Type B pancreatic cell (in vitro differentiated cells): Measurements from ENCODE around the gene ESYT1. TPM values are rescaled to one million over a fixed set of nuclear protein-coding genes. Genes with fewer than 3 reads are reported as not detected.

Experiments used
- DNase-seq: peaks from one replicate; pipeline ENCODE4 v3.0.0; 2021; ENCODE audit warnings: mixed read lengths; ENCODE audit not compliant: unreplicated experiment; ENCODE audit errors: extremely low spot score
- H3K27ac Mint-ChIP-seq: 2 replicates; pipeline ENCODE4 v1.8.0; 2021; ENCODE audit warnings: mild to moderate bottlenecking, mixed read lengths
- H3K27me3 Mint-ChIP-seq: 2 replicates; pipeline ENCODE4 v1.8.0; 2021; ENCODE audit warnings: mixed read lengths
- H3K36me3 Mint-ChIP-seq: 2 replicates; pipeline ENCODE4 v1.8.0; 2021; ENCODE audit warnings: mixed read lengths
- H3K4me1 Mint-ChIP-seq: one replicate; pipeline ENCODE4 v1.8.0; 2021; ENCODE audit warnings: mixed read lengths; ENCODE audit not compliant: unreplicated experiment
- H3K4me3 Mint-ChIP-seq: 2 replicates; pipeline ENCODE4 v1.8.0; 2021; ENCODE audit warnings: mild to moderate bottlenecking, mixed read lengths
- H3K9me3 Mint-ChIP-seq: 2 replicates; pipeline ENCODE4 v1.8.0; 2021; ENCODE audit warnings: mixed read lengths
- CTCF ChIP-seq: fragments of 200-600 bp; sonication (generic); conservative IDR thresholded peaks from 2 replicates; pipeline ENCODE4 v1.5.0; 2021; ENCODE audit warnings: antibody characterized with exemption, mild to moderate bottlenecking
- total RNA-seq: library from RNA; stranded (reverse); gene quantifications from 2 replicates; pipeline ENCODE4 v1.2.1, GENCODE V29; 2021; ENCODE audit warnings: low replicate concordance

ESYT1 gene
- total RNA-seq, 1 donor from 2014 or later, result 96.3 TPM

- no peak for TF ChIP-seq CTCF
- Mint-ChIP-seq H3K4me3 (peak overlapping the region; percentile 86), H3K9me3 (no peaks in the 10 kb centered on the region), H3K27ac (peak overlapping the region; percentile 94), H3K36me3 (peaks cover 22% of the 10 kb centered on the region), H3K4me1 (peaks cover 35% of the 10 kb centered on the region), H3K27me3 (no peaks in the 10 kb centered on the region)
- no peak for DNase-seq
These were observed 2.0 kb downstream of the ESYT1 start for GRCh38 chr12:56129942-56130495.

- H3K9me3 Mint-ChIP-seq, result no peaks in the 10 kb centered on the region
- peaks cover 23% of the 10 kb centered on the region for H3K36me3 Mint-ChIP-seq
- peaks cover 34% of the 10 kb centered on the region for H3K4me1 Mint-ChIP-seq
- H3K27me3 Mint-ChIP-seq, result no peaks in the 10 kb centered on the region
- no peak for TF ChIP-seq CTCF
- peak overlapping the region; percentile 86 for H3K4me3 Mint-ChIP-seq
- no peak overlapping the region for H3K27ac Mint-ChIP-seq
- DNase-seq, result no peak
These were observed 2.8 kb downstream of the ESYT1 start for GRCh38 chr12:56130876-56131275.

GRCh38 chr12:56134897-56135296, 6.8 kb downstream of the ESYT1 start:
- Mint-ChIP-seq H3K36me3 (peaks cover 44% of the 10 kb centered on the region), H3K27ac (no peak overlapping the region), H3K9me3 (no peaks in the 10 kb centered on the region), H3K27me3 (no peaks in the 10 kb centered on the region), H3K4me3 (no peak overlapping the region), H3K4me1 (peaks cover 5% of the 10 kb centered on the region)
- TF ChIP-seq CTCF, result no peak
- DNase-seq, result no peak

- H3K4me3 Mint-ChIP-seq, result no peak overlapping the region
- H3K27me3 Mint-ChIP-seq, result no peaks in the 10 kb centered on the region
- no peak for TF ChIP-seq CTCF
- no peaks in the 10 kb centered on the region for H3K9me3 Mint-ChIP-seq
- H3K27ac Mint-ChIP-seq, result no peak overlapping the region
- peaks cover 41% of the 10 kb centered on the region for H3K36me3 Mint-ChIP-seq
- DNase-seq, result no peak
- no peaks in the 10 kb centered on the region for H3K4me1 Mint-ChIP-seq
These were observed 9.9 kb downstream of the ESYT1 start for GRCh38 chr12:56137853-56138571.

- H3K27me3 Mint-ChIP-seq, result no peaks in the 10 kb centered on the region
- peaks cover 38% of the 10 kb centered on the region for H3K36me3 Mint-ChIP-seq
These were observed 14.1 kb downstream of the ESYT1 start for GRCh38 chr12:56141946-56142784.

More at GRCh38 chr12:56141946-56142784, 14.1 kb downstream of the ESYT1 start:
- no peaks in the 10 kb centered on the region for H3K9me3 Mint-ChIP-seq
- no peak overlapping the region for H3K27ac Mint-ChIP-seq
- no peak for TF ChIP-seq CTCF
- no peak overlapping the region for H3K4me3 Mint-ChIP-seq
- DNase-seq, result no peak
- H3K4me1 Mint-ChIP-seq, result peaks cover 6% of the 10 kb centered on the region
